ENCODE measurements around the gene MLLT1.

Gene MLLT1

DNA sequence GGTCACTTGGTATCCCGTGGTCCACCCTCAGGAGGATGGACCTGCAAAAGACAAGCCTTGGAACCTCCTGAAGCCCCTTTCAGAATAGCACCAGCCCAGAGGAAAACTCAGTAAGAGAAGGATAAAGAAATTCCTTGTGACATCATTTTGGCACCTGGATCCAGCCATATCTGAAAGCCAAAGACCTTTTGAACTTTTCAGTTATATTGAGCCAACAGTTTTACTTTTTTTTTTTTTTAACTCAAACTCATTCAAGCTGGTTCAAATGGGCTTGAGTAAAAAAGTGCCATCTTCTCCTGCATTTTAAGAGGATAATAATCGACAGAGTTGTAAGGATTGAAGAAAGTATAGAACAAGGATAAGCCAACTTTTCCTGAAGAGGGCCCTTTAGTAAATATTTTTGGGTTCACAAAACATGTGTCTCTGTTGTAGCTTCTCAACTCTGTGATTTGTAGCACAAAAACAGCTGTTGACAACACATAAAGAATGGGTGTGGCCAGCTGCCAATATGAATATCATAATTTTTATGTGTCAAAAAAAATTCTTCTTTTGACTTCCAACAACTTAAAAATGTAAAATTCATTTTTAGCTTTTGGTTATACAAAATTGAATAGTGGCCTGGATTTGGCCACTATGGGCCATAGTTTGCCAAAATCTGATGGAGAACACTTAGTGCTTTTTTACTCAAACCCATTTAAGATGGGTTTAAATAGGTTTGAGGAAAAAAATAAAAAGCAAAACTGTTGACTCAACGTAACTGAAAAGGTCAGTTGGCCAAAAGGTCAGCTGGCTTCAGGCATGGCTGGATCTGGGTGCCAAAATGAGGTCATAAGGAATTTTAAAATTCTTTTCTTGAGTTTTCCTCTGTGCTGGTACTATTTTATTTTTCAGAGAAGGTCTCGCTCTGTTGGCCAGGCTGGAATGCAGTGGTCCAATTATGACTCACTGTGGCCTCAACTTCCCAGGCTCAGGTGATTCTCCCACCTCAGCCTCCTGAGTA is 93.6 kb downstream of the MLLT1 start:
- Histone ChIP-seq H3K27me3 (no peaks in the 10 kb centered on the region), H3K9me3 (peaks cover 6% of the 10 kb centered on the region), H3K4me1 (no peaks in the 10 kb centered on the region), H3K36me3 (no peaks in the 10 kb centered on the region), H3K4me3 (ENCODE audit: low read depth, low read length) (no peak overlapping the region)
- DNase-seq = no peak
- TF ChIP-seq, protein P1, sequence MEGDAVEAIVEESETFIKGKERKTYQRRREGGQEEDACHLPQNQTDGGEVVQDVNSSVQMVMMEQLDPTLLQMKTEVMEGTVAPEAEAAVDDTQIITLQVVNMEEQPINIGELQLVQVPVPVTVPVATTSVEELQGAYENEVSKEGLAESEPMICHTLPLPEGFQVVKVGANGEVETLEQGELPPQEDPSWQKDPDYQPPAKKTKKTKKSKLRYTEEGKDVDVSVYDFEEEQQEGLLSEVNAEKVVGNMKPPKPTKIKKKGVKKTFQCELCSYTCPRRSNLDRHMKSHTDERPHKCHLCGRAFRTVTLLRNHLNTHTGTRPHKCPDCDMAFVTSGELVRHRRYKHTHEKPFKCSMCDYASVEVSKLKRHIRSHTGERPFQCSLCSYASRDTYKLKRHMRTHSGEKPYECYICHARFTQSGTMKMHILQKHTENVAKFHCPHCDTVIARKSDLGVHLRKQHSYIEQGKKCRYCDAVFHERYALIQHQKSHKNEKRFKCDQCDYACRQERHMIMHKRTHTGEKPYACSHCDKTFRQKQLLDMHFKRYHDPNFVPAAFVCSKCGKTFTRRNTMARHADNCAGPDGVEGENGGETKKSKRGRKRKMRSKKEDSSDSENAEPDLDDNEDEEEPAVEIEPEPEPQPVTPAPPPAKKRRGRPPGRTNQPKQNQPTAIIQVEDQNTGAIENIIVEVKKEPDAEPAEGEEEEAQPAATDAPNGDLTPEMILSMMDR (IDR thresholded peaks at IDR 0.05; ENCODE audit: low read depth, low read length) = no peak

DNA sequence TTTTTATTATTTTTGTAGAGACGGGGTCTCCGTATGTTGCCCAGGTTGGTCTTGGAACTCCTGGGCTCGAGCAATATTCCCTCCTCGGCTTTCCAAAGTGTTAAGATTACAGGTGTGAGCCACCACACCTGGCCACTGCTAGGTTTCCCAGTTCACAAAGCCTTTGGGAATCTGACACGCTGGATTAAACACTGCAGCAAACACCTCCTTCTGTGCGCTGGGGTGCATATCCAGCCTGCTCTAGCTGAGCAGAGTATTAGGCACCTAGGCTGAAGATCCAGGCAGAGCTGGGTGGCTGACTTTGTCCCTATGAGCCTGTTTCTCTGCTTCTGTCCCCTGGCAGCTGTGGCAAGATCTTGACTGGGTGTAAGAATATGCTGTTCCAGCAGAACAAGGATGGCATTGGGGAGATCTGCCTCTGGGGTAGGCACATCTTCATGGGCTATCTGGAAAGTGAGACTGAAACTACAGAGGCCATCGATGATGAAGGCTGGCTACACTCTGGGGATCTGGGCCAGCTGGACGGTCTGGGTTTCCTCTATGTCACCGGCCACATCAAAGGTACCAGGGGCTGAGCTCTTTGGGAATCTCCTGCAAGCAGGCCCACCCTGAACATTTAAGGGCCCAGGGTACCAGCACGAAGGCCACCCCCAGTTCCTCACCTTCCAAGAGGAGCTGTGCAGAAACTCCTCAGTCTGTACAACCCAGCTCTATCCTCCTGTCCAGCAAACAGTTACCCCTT is 94.5 kb downstream of the MLLT1 start:
- Histone ChIP-seq H3K4me3 (ENCODE audit: low read depth, low read length) (no peak overlapping the region), H3K36me3 (no peaks in the 10 kb centered on the region), H3K27me3 (no peaks in the 10 kb centered on the region)

DNA sequence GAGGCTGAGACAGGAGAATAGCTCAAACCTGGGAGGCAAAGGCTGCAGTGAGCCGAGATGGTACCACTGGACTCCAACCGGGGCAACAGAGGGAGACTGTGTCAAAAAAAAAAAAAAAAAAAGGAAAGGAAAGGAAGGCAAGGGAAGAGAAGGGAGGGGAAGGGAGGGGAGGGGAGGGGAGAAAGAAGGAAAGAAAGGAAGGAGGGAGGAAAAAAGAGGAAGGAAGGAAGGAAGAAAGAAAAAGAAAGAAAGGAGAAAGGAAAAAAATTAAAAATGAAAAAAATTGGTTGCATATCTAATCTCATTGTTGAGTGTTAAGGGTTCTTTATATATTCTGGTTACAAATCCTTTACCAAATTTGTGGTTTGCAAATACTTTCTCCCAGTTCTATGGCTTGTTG is 98.7 kb downstream of the MLLT1 start:
- H3K27me3 ChIP-seq = 0 out of 2 replicates have a peak, but pooled peaks cover 3% of the 10 kb centered on the region
- H3K4me1 ChIP-seq = no peaks in the 10 kb centered on the region
- DNase-seq = no peak
- TF ChIP-seq, protein P1 (IDR thresholded peaks at IDR 0.05; ENCODE audit: low read depth, low read length) = no peak
- no peaks in the 10 kb centered on the region for H3K9me3 ChIP-seq
- H3K36me3 ChIP-seq = no peaks in the 10 kb centered on the region
- no peak overlapping the region for H3K4me3 ChIP-seq (ENCODE audit: low read depth, low read length)

More for the DNA sequence above, 94.5 kb downstream of the MLLT1 start:
- Histone ChIP-seq H3K4me1 (no peaks in the 10 kb centered on the region), H3K9me3 (peaks cover 3% of the 10 kb centered on the region)
- TF ChIP-seq, protein P1 (IDR thresholded peaks at IDR 0.05; ENCODE audit: low read depth, low read length) = no peak
- no peak for DNase-seq

DNA sequence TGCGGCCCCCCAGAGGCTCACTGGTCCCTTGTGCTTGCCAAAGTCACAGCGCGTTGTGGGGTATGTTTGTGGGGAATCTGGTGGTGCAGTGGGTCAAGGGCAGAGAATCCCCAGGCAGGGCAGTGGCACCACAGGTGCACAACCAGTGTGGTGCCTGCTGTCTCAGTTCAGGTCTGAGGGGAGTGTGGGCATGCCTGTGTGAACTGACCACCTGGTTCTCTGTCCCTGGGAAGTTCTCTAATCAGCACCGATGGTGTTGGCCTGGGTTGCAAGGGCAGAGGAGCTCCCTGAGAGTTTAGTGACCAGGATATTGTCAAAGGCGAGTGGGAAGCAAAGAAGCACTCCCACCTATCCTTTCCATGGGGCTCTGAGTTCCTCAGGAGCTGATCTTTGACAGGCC is 106.6 kb downstream of the MLLT1 start:
- no peaks in the 10 kb centered on the region; the same call in 1 of the 2 replicates for H3K27me3 ChIP-seq
- H3K9me3 ChIP-seq = no peaks in the 10 kb centered on the region
- DNase-seq = no peak
- TF ChIP-seq, protein P1 (IDR thresholded peaks at IDR 0.05; ENCODE audit: low read depth, low read length) = no peak
- no peaks in the 10 kb centered on the region for H3K4me1 ChIP-seq
- no peak overlapping the region for H3K4me3 ChIP-seq (ENCODE audit: low read depth, low read length)
- no peaks in the 10 kb centered on the region for H3K36me3 ChIP-seq

DNA sequence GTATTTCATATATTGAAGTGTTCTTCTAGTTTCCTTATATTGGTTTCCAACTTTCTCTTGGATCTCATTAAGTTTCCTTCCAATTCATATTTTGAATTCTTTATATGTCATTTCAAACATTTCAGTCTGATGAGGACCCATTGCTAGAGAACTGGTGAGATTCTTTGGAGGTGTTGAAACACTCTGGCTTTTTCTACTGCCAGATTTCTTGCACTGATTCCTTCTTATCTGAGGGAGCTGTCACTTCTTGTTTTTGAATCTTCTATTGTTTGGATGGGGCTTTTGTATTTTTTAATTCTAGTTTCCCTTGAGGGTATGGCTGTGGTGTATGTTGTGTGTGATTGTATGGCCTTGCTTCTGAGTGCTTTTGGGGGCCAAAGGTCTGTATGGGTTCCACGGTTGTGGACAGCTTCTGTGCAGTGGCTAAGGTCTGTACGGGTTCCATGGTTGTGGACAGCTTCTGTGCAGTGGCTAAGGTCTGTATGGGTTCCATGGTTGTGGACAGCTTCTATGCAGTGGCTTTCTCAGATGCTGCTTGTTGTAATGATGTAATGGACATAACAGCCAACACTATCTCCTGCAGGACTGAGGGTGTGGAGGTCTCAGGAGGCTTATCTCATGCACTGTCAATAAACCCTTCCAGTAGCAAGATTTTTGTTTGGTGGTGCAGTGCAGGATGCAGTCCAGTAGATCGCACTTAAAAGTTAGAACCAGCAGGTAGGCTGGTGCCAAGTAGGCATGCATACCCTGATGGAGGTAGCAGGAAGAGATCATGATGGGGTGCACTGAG is 107.5 kb downstream of the MLLT1 start:
- Histone ChIP-seq H3K4me3 (ENCODE audit: low read depth, low read length) (no peak overlapping the region), H3K4me1 (no peaks in the 10 kb centered on the region), H3K36me3 (no peaks in the 10 kb centered on the region), H3K9me3 (no peaks in the 10 kb centered on the region), H3K27me3 (no peaks in the 10 kb centered on the region; the same call in 1 of the 2 replicates)
- DNase-seq = no peak
- TF ChIP-seq, protein P1 (IDR thresholded peaks at IDR 0.05; ENCODE audit: low read depth, low read length) = no peak

All from BE2C (cell line).